C4-2B (cell line): Measurements from ENCODE around the gene PTPRD.

Experiments used
- H3K27ac ChIP-seq: fragments of 450-650 bp; 2 replicates; pipeline ENCODE4 v1.5.1; 2017
- ZFX ChIP-seq: fragments of 450-650 bp; IDR thresholded peaks from 2 replicates; pipeline ENCODE4 v1.6.1; 2017
- TF ChIP-seq, protein P1 (sequence below): fragments of 450-650 bp; conservative IDR thresholded peaks from 2 replicates; pipeline ENCODE4 v1.5.1; 2017; ENCODE audit warnings: mild to moderate bottlenecking

The PTPRD gene

DNA sequence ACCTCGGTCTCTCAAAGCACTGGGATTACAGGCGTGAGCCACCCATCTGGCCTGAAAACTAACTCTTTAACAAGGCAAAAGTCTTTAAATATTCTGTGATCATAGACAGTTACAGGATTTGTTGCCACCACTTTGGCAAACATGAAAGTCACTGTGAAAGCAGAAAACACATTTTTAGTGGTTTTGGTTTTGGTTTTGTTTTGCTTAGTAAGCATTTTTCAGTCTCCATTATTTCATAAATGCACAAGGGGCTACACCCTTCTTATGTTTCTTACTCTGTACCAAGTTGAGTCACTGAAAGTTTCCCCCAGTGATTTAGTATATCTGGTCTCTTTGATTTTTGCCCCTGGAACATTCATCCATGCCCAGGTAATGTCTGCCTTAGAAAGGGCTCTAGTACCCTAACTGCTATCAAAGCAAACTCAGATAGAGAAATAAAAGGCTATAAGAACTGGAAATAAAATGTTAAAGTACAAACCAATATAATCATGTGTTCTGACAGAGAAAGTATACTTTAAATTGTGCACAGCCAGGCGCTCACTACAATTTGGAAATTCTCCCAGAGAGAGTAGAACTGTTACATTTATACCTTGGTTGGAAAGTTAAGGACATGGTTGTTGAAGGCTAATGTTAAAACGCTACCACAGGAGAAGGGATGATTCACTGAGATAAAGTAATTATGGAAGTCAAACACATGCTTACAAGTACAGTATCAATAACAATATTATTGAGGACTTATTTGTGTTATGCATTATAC, 1790.7 kb downstream of the PTPRD start:
- H3K27ac ChIP-seq = no peak overlapping the region
- TF ChIP-seq ZFX = no peak
- TF ChIP-seq, protein P1, sequence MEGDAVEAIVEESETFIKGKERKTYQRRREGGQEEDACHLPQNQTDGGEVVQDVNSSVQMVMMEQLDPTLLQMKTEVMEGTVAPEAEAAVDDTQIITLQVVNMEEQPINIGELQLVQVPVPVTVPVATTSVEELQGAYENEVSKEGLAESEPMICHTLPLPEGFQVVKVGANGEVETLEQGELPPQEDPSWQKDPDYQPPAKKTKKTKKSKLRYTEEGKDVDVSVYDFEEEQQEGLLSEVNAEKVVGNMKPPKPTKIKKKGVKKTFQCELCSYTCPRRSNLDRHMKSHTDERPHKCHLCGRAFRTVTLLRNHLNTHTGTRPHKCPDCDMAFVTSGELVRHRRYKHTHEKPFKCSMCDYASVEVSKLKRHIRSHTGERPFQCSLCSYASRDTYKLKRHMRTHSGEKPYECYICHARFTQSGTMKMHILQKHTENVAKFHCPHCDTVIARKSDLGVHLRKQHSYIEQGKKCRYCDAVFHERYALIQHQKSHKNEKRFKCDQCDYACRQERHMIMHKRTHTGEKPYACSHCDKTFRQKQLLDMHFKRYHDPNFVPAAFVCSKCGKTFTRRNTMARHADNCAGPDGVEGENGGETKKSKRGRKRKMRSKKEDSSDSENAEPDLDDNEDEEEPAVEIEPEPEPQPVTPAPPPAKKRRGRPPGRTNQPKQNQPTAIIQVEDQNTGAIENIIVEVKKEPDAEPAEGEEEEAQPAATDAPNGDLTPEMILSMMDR = no peak

DNA sequence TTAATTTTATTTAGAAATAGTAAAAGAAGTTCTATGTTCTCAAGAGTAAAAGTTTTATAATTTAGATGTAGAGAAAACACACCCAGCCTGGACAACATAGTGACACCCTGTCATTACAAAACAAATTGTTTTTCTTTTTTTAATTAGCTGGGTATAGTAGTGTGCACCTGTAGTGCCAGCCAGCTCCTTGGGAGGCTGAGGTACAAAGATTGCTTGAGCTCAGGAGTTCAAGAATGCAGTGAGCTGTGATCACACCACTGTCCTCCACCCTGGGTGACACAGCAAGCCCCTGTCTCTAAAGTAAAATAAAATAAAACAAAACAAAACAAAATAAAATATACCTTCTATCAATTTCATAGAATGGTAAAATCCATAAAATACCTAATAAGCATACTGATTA, 1795.5 kb downstream of the PTPRD start:
- no peak for TF ChIP-seq ZFX
- TF ChIP-seq, protein P1 = no peak
- no peak overlapping the region for H3K27ac ChIP-seq

DNA sequence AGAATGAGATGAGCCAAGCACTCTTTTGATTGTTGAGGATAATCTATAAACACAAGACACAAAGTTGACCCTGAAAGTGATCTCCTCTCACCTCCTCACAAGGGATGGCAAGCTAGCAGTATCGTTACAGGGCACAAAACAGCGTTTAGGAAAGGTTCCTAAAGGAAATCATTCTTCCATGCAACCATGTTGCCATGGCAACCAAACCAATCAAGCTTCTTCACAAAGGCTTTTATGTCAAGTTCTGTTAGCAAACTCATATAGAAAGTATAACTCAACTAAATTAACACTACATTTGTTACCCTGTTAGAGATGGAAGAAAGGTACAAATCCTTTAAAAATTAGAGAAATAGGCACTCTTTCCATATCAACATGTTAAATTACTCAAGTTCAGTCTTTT, 1796.4 kb downstream of the PTPRD start:
- no peak overlapping the region for H3K27ac ChIP-seq
- TF ChIP-seq, protein P1 = no peak
- no peak for TF ChIP-seq ZFX

DNA sequence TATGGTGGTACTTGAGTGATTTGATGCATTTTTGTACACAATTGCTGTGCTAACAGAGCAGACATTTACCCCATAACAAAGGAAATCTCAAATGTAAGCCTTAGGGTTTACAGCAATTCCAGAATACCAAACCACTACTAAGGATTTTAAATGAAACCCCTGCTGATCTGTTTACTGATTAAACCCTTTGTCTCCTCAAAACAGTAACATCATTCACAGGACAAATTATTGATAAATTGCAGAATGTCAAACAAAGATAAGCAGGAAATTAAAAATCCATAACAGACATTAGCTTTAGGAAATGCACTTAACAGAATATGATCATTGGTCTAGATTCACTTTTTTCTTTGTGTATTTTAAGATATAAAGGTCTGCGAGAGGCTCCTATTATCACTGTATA, 1796.9 kb downstream of the PTPRD start:
- no peak overlapping the region for H3K27ac ChIP-seq
- TF ChIP-seq ZFX = no peak
- TF ChIP-seq, protein P1 = no peak

DNA sequence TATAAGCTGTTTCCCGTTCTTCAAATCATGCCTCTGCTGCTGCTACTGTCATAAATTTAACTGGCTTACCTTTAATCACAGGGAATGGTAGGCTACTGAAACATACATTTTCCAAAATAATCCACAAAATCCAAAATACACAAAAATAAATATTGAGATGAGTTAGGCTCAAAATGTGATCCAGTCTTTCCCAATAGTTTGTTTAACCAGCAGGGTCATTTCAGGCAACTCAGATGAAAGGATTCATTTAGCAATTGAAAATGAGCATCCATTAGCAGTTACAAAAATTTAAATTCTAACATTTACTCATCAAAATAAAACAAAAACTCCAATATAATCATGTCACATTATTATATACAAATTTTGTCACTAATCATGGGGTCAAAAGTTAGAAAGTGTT, 1797.6 kb downstream of the PTPRD start:
- TF ChIP-seq, protein P1 = no peak
- TF ChIP-seq ZFX = no peak

DNA sequence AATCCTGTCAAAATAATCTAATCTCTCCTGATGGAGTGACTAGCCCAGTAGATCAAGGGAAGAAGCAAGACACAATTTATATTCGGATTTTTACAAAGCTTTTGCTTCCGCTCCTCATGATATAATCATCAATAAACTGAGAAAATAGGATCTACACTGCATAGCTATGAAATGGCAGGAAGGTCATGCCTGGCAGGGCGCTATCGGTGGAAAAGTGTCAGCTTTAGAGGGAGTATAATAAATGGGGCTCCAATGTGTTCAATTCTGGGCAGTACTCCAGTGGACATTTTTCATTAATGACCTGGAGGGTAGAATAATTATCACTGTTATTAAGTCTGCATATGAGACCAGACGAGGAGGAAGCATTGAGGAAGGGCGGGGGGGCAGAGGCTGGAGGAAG, 1799.9 kb downstream of the PTPRD start:
- H3K27ac ChIP-seq = no peak overlapping the region
- TF ChIP-seq, protein P1 = no peak
- no peak for TF ChIP-seq ZFX

More for the DNA sequence above, 1797.6 kb downstream of the PTPRD start:
- H3K27ac ChIP-seq = no peak overlapping the region

DNA sequence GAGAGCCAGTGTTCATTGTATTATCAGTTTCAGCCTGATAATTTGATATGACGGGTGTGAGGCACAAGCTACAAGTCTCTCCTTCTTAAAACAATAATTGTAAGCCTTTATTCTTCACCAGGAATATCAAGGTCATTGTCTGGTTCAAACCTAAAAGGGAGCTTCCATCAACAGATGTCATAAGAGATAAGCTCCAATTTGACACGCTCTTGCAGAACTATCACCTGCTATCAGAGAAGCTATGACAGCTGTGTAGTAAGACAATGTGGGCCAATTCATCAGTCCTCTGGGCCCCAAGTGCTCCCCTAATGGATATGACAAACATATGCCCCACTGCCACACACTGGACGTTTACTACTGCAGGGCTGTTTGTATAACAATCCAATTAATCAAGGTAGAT, 1803.1 kb downstream of the PTPRD start:
- no peak overlapping the region for H3K27ac ChIP-seq
- no peak for TF ChIP-seq ZFX
- TF ChIP-seq, protein P1 = no peak
